ENCODE results near the gene HINT2. TPM values are rescaled to one million over a fixed set of nuclear protein-coding genes. Genes with fewer than 3 reads are reported as not detected.

Gene HINT2
- 10 to 100 TPM; 74.7 to 76.8 TPM for total RNA-seq

DNA sequence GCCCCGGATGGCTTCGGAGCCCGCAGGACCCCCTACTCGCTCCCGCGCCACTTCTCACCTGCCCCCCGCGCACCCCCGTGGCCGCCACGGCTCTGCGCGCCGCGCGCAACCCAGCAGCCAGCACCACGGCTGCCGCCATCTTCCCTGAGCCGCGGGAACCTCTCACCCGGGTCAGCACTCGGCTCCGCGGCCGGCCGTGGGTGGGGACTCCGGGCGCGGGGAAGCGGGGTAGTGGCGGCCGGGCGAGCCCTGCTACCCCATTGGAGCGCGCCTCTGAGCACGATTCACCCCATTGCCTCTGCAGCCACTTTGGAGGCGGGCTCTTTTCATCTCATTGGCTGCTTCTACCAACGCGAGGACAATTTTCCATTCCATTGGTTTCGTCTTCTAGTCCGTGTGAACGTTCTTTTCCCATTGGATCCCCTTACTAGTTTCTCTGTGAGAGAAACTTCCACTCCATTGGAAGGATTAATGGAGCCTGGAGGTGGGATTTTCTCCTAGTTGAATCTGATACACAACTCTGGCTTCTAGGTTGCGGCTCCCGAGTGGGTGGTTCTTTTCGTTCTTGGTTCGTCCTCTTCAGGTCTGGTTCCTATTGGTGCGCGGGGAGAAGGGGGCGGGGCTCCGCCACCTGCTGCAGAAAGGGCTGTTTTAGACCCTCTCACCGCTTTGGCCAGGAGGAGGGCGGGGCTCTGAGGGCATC is at the start of gene HINT2:
Gene HINT2 (minus strand): TSS at position 202 of the 703 bp plus-strand sequence. CDS start 63 bp downstream, at position 139.
- peak within 1 kb of the TSS; percentile 91 for H3K4me3 Mint-ChIP-seq
- H3K36me3 Mint-ChIP-seq (ENCODE audit: low read depth), result peaks cover 17% of the 10 kb centered on the region
- H3K27me3 Mint-ChIP-seq (ENCODE audit: low read depth), result peaks cover 14% of the 10 kb centered on the region
- ChIA-PET CTCF (interaction anchor here (1.2 to 4.1 kb wide), 13 partner anchors 8 to 119 kb away, joined by 3 to 33 read pairs (median 7); partner anchors contain the start of genes CREB3, FAM221B, TLN1 and TMEM8B), POLR2A (interaction anchor here (0.9 to 1.5 kb wide), 5 partner anchors 9 to 83 kb away, joined by 3 to 6 read pairs (median 4); partner anchors contain the start of genes FAM221B, GBA2, RGP1 and TLN1)
- ATAC-seq, result peak; percentile 82
- no peaks in the 10 kb centered on the region for H3K9me3 Mint-ChIP-seq (ENCODE audit: insufficient read depth)
- peak; percentile 100 for DNase-seq
- peak within 1 kb of the TSS; percentile 95 for H3K27ac Mint-ChIP-seq
- peaks cover 47% of the 10 kb centered on the region for H3K4me1 Mint-ChIP-seq (ENCODE audit: low read depth)

DNA sequence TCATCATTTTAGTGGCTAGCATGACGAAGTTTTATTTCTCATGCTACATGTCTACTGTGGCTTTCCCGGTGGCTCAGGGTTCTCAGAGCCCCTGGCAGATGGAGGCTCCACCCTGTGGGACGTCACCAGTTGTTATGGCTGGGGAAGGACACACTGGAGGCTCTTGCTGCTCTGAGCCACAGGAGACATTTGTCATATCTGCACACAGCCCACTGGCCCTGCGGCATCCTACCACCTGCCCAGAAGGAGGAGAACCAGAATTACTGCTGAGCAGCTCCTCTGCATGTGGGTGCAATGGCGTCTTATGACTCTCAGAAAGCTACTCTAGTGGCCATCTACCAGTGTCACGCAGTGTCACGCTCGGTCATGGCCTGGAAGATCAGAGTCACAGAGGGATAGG is 48.7 kb upstream of the HINT2 start:
- ATAC-seq, result no peak
- Mint-ChIP-seq H3K27me3 (ENCODE audit: low read depth) (peaks cover 21% of the 10 kb centered on the region), H3K4me1 (ENCODE audit: low read depth) (no peaks in the 10 kb centered on the region), H3K27ac (no peak overlapping the region), H3K9me3 (ENCODE audit: insufficient read depth) (no peaks in the 10 kb centered on the region), H3K4me3 (no peak overlapping the region), H3K36me3 (ENCODE audit: low read depth) (no peaks in the 10 kb centered on the region)
- ChIA-PET CTCF (interaction anchor here (2.0 to 3.6 kb wide), 2 partner anchors 19 to 37 kb away, joined by 7 to 16 read pairs; no protein-coding TSS in a partner anchor), POLR2A (no interaction called here)
- DNase-seq, result peak; percentile 17

DNA sequence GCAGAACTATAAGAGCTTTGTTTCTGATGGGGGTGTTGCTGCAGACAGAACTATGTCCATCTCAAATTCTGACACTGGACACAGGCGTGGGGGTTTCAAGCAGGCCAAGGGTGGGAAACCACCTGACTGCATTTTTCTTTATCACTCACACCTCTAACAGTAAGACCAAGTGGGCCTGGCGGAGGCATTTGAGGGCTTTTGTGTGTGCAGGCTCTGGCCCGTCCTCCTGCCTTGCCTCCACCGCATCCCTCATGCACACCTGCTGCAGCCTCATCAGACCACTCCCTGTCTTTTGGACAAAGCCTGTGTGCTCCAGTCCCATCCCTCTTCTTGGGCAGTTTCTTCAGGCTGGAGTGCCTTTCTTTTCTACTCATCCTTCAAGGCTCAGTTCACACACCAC is 47.5 kb upstream of the HINT2 start:
- H3K4me1 Mint-ChIP-seq (ENCODE audit: low read depth), result no peaks in the 10 kb centered on the region
- no peak overlapping the region for H3K4me3 Mint-ChIP-seq
- no peak for ATAC-seq
- peaks cover 21% of the 10 kb centered on the region for H3K27me3 Mint-ChIP-seq (ENCODE audit: low read depth)
- no peaks in the 10 kb centered on the region for H3K36me3 Mint-ChIP-seq (ENCODE audit: low read depth)
- no peaks in the 10 kb centered on the region for H3K9me3 Mint-ChIP-seq (ENCODE audit: insufficient read depth)
- ChIA-PET CTCF (interaction anchor here (1.5 to 3.6 kb wide), 2 partner anchors 14 to 20 kb away, joined by 3 to 16 read pairs; no protein-coding TSS in a partner anchor), POLR2A (no interaction called here)
- DNase-seq, result peak; percentile 14
- no peak overlapping the region for H3K27ac Mint-ChIP-seq

DNA sequence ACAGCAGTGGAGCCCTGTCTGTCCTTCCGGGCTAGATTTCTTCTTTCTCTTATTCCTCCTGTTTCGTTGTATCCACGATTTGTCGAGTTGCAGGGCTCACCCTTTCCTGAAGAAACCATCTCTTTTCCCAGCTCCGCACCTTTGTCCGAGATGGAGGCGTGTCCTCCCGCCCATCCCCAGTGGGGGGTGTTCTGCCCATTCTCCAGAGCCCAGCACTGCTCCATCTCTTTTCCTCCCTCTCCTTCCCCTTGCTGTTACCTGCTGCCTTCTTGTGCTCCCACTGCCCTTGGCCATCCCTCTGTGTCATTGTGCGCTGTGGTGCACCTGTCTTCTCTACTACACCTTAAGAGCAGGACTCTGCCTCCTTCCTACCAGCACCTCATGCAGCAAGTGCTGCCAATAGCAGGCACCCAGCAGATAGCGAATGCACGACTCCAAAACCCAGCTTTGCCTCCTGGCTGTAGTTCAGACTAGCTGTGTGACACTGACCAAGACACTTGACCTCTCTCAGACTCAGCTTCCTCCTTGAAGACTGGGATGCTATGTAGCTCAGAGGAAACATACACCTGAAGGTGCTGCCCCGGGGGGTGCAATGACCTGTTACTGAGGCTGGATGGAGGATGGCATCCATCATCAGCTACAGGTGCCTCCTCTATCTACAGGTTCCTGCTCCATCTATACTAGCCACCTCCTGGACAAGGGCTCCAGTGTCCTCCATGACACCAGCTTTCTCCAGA is 46.5 kb upstream of the HINT2 start:
- Mint-ChIP-seq H3K36me3 (ENCODE audit: low read depth) (no peaks in the 10 kb centered on the region), H3K27ac (no peak overlapping the region), H3K4me3 (no peak overlapping the region), H3K9me3 (ENCODE audit: insufficient read depth) (no peaks in the 10 kb centered on the region), H3K4me1 (ENCODE audit: low read depth) (no peaks in the 10 kb centered on the region), H3K27me3 (ENCODE audit: low read depth) (peaks cover 21% of the 10 kb centered on the region)
- ATAC-seq, result no peak
- ChIA-PET POLR2A (no interaction called here), CTCF (interaction anchor here (0.9 to 3.6 kb wide), 4 partner anchors 13 to 71 kb away, joined by 3 to 16 read pairs (median 4); no protein-coding TSS in a partner anchor)
- no peak for DNase-seq

DNA sequence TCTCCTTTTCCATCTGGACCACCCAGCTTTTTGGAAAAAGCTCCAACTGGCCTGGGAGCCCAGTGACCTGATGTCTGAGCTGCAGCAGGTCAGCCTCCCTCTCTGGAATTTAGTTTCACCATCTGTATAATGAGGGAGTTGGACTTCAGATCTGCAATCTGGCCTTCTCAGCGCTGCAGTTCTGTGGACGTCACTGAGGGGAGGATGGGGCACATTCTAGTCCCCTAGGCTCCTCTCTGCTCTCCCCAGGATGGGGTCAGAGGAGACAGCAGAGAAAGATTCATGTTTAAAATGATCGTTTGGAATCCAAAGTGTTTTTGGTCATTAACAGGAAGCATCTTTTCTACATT is 45.1 kb upstream of the HINT2 start:
- POLR2A ChIA-PET, result no interaction called here
- Mint-ChIP-seq H3K27ac (no peak overlapping the region), H3K9me3 (ENCODE audit: insufficient read depth) (no peaks in the 10 kb centered on the region), H3K4me3 (no peak overlapping the region), H3K27me3 (ENCODE audit: low read depth) (peaks cover 21% of the 10 kb centered on the region), H3K36me3 (ENCODE audit: low read depth) (no peaks in the 10 kb centered on the region), H3K4me1 (ENCODE audit: low read depth) (no peaks in the 10 kb centered on the region)
- no peak for ATAC-seq
- no peak for DNase-seq
- CTCF ChIA-PET, result interaction anchor here (3.0 to 3.6 kb wide), 2 partner anchors 22 kb away, joined by 16 to 18 read pairs; no protein-coding TSS in a partner anchor

DNA sequence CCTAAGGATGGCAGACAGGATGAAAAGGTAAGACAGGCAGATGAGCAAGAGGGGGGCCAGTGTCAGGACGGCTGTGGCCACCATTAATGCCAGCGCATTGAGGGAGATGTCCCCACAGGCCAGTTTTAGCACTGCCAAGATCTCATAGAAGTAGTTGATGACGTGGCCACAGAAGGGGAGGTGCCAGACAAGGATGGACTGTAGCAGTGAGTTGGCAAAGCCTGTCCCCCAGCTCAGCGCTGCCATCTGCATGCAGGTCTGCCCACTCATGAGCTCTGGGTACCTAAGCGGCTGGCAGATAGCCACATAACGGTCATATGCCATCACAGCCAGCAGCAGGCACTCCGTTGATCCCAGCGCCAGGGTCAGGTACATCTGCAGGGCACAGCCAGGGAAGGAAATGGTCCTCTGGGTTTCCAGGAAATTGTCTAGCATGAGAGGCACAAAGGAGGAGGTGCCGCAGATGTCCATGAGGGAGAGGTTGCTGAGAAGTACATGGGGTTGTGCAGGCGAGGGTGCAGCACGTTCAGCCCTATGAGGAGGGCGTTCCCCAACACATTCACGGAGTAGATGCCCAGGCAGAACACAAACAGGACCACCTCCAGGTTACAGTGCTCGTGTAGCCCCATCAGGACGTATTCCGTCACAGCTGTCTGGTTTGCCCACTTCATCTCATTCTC is 44.6 kb upstream of the HINT2 start:
- peak; percentile 20 for DNase-seq
- peaks cover 21% of the 10 kb centered on the region for H3K27me3 Mint-ChIP-seq (ENCODE audit: low read depth)
- ChIA-PET CTCF (interaction anchor here (3.0 kb wide), 1 partner anchor 23 kb away, joined by 18 read pairs; no protein-coding TSS in a partner anchor), POLR2A (no interaction called here)
- ATAC-seq, result no peak
- no peak overlapping the region for H3K27ac Mint-ChIP-seq
- no peaks in the 10 kb centered on the region for H3K36me3 Mint-ChIP-seq (ENCODE audit: low read depth)
- H3K4me3 Mint-ChIP-seq, result no peak overlapping the region
- no peaks in the 10 kb centered on the region for H3K9me3 Mint-ChIP-seq (ENCODE audit: insufficient read depth)
- H3K4me1 Mint-ChIP-seq (ENCODE audit: low read depth), result no peaks in the 10 kb centered on the region

DNA sequence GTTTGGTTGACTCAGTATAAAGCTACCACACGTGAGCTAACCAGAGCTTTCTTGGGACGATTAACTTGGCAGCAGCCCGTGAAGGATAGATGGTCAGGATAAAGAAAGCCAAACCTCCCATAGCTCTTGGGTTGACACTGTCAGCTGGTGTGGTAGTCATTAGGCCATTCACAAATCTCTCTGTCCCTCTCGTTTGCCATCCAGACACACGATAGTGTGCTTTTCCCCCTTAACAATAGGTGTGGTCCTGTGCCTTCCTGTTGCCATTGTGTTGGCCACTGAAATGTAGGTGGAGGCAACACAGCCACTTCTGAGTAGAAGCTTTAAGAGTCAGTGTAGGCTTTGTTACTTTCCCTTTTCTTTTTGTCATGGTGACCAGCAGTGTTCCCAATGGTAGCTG is 43.6 kb upstream of the HINT2 start:
- CTCF ChIA-PET, result interaction anchor here (1.3 to 3.0 kb wide), 4 partner anchors 23 to 87 kb away, joined by 4 to 18 read pairs (median 6); no protein-coding TSS in a partner anchor
- POLR2A ChIA-PET, result interaction anchor here (0.7 kb wide), 1 partner anchor 9 kb away, joined by 3 read pairs; no protein-coding TSS in a partner anchor
- Mint-ChIP-seq H3K27me3 (ENCODE audit: low read depth) (peaks cover 21% of the 10 kb centered on the region), H3K9me3 (ENCODE audit: insufficient read depth) (no peaks in the 10 kb centered on the region), H3K4me3 (no peak overlapping the region), H3K4me1 (ENCODE audit: low read depth) (no peaks in the 10 kb centered on the region), H3K27ac (no peak overlapping the region), H3K36me3 (ENCODE audit: low read depth) (no peaks in the 10 kb centered on the region)
- no peak for ATAC-seq
- DNase-seq, result no peak

DNA sequence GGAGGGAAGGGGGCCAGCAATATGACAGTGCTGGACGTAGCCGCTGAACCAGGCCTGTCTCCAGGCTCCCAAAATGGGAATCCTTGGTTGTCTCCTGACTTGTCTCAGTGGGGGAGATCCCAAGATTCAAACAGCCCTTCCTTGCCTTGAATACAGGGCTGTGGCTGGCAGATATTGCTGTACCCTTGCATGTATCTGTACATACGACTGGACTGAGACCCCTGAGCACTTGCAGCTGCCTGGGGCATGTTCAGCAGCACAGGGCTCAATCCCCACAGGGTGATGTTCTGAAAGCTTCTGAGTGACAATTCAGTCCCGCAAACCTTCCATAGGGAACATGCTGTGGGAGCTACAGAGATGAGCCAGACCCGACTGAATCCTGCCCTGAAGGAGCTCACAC is 42.0 kb upstream of the HINT2 start:
- Mint-ChIP-seq H3K27me3 (ENCODE audit: low read depth) (peaks cover 15% of the 10 kb centered on the region), H3K4me1 (ENCODE audit: low read depth) (no peaks in the 10 kb centered on the region), H3K27ac (no peak overlapping the region), H3K4me3 (no peak overlapping the region), H3K9me3 (ENCODE audit: insufficient read depth) (no peaks in the 10 kb centered on the region), H3K36me3 (ENCODE audit: low read depth) (no peaks in the 10 kb centered on the region)
- no peak for ATAC-seq
- DNase-seq, result peak; percentile 13
- ChIA-PET CTCF (interaction anchor here (1.0 to 3.0 kb wide), 5 partner anchors 11 to 98 kb away, joined by 3 to 18 read pairs (median 4); no protein-coding TSS in a partner anchor), POLR2A (interaction anchor here (1.6 kb wide), 1 partner anchor 24 kb away, joined by 3 read pairs; no protein-coding TSS in a partner anchor)

DNA sequence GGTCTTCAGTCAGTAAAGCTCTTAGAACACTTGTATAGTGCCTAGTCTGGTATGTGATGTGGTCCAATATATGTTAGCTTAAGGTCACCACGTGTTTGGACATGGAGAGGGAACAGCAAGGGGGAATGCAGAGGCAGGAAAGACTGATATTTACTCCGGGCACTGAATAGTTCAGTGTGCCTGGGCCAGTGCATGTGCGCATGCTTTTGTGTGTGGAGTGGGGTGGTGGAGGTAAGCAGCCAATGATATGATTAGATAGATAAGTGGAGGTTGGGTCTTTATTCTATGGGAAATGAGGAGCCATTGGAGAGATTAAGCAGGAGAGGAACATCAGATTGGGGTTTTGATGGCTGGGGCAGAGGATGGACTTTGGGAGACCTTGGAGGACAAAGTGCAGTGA is 41.4 kb upstream of the HINT2 start:
- DNase-seq (no peak), ATAC-seq (no peak)
- no peaks in the 10 kb centered on the region for H3K36me3 Mint-ChIP-seq (ENCODE audit: low read depth)
- peaks cover 11% of the 10 kb centered on the region for H3K27me3 Mint-ChIP-seq (ENCODE audit: low read depth)
- H3K4me3 Mint-ChIP-seq, result no peak overlapping the region
- no peak overlapping the region for H3K27ac Mint-ChIP-seq
- no peaks in the 10 kb centered on the region for H3K4me1 Mint-ChIP-seq (ENCODE audit: low read depth)
- H3K9me3 Mint-ChIP-seq (ENCODE audit: insufficient read depth), result no peaks in the 10 kb centered on the region
- ChIA-PET CTCF (interaction anchor here (1.4 kb wide), 1 partner anchor 98 kb away, joined by 3 read pairs; no protein-coding TSS in a partner anchor), POLR2A (interaction anchor here (1.6 kb wide), 1 partner anchor 23 kb away, joined by 3 read pairs; no protein-coding TSS in a partner anchor)

DNA sequence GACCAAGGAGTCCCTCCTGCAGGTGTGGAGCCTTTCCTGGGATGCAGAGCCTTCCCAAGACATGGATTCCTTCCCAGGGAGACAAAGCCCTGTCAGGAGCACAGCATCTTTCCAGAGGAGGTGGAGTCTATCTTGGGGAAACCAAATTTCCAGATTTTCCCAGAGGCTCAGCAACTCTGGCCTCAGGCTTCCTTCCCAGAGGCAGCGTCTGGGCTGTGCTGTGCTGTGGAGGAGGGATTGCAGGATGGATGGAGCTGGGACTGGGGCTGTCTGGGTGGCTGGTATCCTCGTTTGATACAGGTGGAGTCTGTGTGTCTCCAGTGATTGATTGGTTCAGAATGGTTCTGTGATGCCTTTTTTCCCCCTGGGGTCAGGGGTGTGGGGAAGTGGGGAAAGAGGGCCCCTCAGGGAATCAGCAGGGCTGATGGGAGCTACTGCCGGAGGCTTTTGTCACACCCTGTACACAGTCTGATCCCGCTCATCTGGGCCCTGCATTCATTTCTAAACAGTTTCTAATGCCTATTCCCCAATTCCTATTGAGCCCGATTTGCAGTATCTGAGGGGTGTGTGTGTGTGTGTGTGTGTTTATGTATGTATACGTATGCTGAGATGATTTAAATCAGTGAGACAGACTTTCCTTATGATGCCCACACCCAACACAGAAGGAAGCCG is 39.4 kb upstream of the HINT2 start:
- Mint-ChIP-seq H3K4me3 (no peak overlapping the region), H3K27me3 (ENCODE audit: low read depth) (peaks cover 4% of the 10 kb centered on the region), H3K4me1 (ENCODE audit: low read depth) (no peaks in the 10 kb centered on the region), H3K36me3 (ENCODE audit: low read depth) (no peaks in the 10 kb centered on the region), H3K27ac (no peak overlapping the region), H3K9me3 (ENCODE audit: insufficient read depth) (no peaks in the 10 kb centered on the region)
- CTCF ChIA-PET, result interaction anchor here (0.9 kb wide), 1 partner anchor 28 kb away, joined by 4 read pairs; no protein-coding TSS in a partner anchor
- POLR2A ChIA-PET, result no interaction called here
- DNase-seq (no peak), ATAC-seq (no peak)

All from activated CD8-positive, alpha-beta T cell treated with anti-CD3 and anti-CD28 coated beads, Interleukin-2, amount 10 ng/mL, durations not matched to agents 7 days and 5 days (primary cell).